Trophoblast cell (in vitro differentiated cells and primary cell): Measurements from ENCODE around the gene GALNS.
A peak's percentile ranks its signal among the peaks of the same experiment; 100 is the strongest.
"Not testable (repeated sequence)": the region's sequence is repeated elsewhere in the genome, so short reads cannot be mapped to it uniquely, and the experiment has no call there.

ENCODE experiments used
- DNase-seq, 2 donors: peaks; one replicate each; pipeline ENCODE4 v3.0.0-alpha.2; 2016
- H2AFZ ChIP-seq: 2 replicates; pipeline ENCODE4 v1.6.1; 2013; ENCODE audit warnings: low read length, moderate library complexity, mild to moderate bottlenecking; ENCODE audit not compliant: insufficient read depth, poor library complexity
- H2AK5ac ChIP-seq: 2 replicates; pipeline ENCODE4 v1.6.1; 2013; ENCODE audit warnings: mild to moderate bottlenecking, low read length
- H2BK120ac ChIP-seq: 2 replicates; pipeline ENCODE4 v1.6.1; 2013; ENCODE audit warnings: low read length, mild to moderate bottlenecking, moderate library complexity; ENCODE audit not compliant: insufficient read depth, poor library complexity
- H2BK12ac ChIP-seq: 2 replicates; pipeline ENCODE4 v1.6.1; 2013; ENCODE audit warnings: mild to moderate bottlenecking, low read length, moderate library complexity
- H2BK5ac ChIP-seq: 2 replicates; pipeline ENCODE4 v1.6.1; 2013; ENCODE audit warnings: low read length, low read depth, moderate library complexity, mild to moderate bottlenecking; ENCODE audit not compliant: poor library complexity
- H3K14ac ChIP-seq: 2 replicates; pipeline ENCODE4 v1.6.1; 2013; ENCODE audit warnings: mild to moderate bottlenecking, low read length
- H3K18ac ChIP-seq: 2 replicates; pipeline ENCODE4 v1.6.1; 2013; ENCODE audit warnings: mild to moderate bottlenecking, low read length
- H3K23ac ChIP-seq: 2 replicates; pipeline ENCODE4 v1.6.1; 2013; ENCODE audit warnings: low read length
- H3K27ac ChIP-seq: 2 replicates; pipeline ENCODE4 v1.5.1; 2013; ENCODE audit warnings: low read depth, mild to moderate bottlenecking, inconsistent platforms, low read length, moderate library complexity
- H3K27me3 ChIP-seq: 2 replicates; pipeline ENCODE4 v1.6.1; 2013; ENCODE audit warnings: inconsistent platforms, mild to moderate bottlenecking, low read length, moderate library complexity; ENCODE audit not compliant: insufficient read depth
- H3K36me3 ChIP-seq, 2 experiments: 1 replicate in 1 of 2; 2 replicates in 1 of 2; pipeline ENCODE4 v1.6.1; 2013; ENCODE audit warnings: low read length in 2 of 2, mild to moderate bottlenecking in 2 of 2, moderate library complexity in 1 of 2; ENCODE audit not compliant: insufficient read depth in 2 of 2, control insufficient read depth in 1 of 2
- H3K4ac ChIP-seq: 2 replicates; pipeline ENCODE4 v1.6.1; 2013; ENCODE audit warnings: low read depth, mild to moderate bottlenecking, low read length, moderate library complexity
- H3K4me1 ChIP-seq, 2 experiments: 1 replicate in 1 of 2; 2 replicates in 1 of 2; pipeline ENCODE4 v1.6.1; 2013; ENCODE audit warnings: low read length in 2 of 2, mild to moderate bottlenecking in 2 of 2, moderate library complexity in 1 of 2; ENCODE audit not compliant: insufficient read depth in 2 of 2, control insufficient read depth in 1 of 2
- H3K4me2 ChIP-seq: 2 replicates; pipeline ENCODE4 v1.6.1; 2013; ENCODE audit warnings: inconsistent platforms, mild to moderate bottlenecking, low read length, moderate library complexity
- H3K4me3 ChIP-seq: 2 replicates; pipeline ENCODE4 v1.5.1; 2013; ENCODE audit warnings: mild to moderate bottlenecking, low read depth, low read length, inconsistent platforms
- H3K79me1 ChIP-seq: one replicate; pipeline ENCODE4 v1.6.1; 2013; ENCODE audit warnings: low read length
- H3K79me2 ChIP-seq: 2 replicates; pipeline ENCODE4 v1.6.1; 2013; ENCODE audit warnings: low read length, mild to moderate bottlenecking; ENCODE audit not compliant: control insufficient read depth, insufficient read depth, poor library complexity
- H3K9ac ChIP-seq: 2 replicates; pipeline ENCODE4 v1.6.1; 2013; ENCODE audit warnings: mild to moderate bottlenecking, low read length
- H3K9me3 ChIP-seq: 2 replicates; pipeline ENCODE4 v1.6.1; 2013; ENCODE audit warnings: low read depth, mild to moderate bottlenecking, control low read depth, inconsistent platforms, low read length; ENCODE audit not compliant: insufficient read depth
- H4K12ac ChIP-seq: 2 replicates; pipeline ENCODE4 v1.6.1; 2013; ENCODE audit warnings: low read depth, mild to moderate bottlenecking, low read length, moderate library complexity
- H4K8ac ChIP-seq: 2 replicates; pipeline ENCODE4 v1.6.1; 2013; ENCODE audit warnings: low read depth, mild to moderate bottlenecking, low read length, moderate library complexity
- H4K91ac ChIP-seq: one replicate; pipeline ENCODE4 v1.6.1; 2013; ENCODE audit warnings: low read depth, mild to moderate bottlenecking, low read length, moderate library complexity
- WGBS: extraction: QIAGEN DNeasy Blood & Tissue Kit; methylation state at CpG from one replicate; pipeline ENCODE4 v1.1.7; 2013; ENCODE audit warnings: missing lambda C conversion rate; ENCODE audit not compliant: insufficient read length, insufficient coverage; ENCODE audit errors: extremely low coverage; 5-methylcytosine and 5-hydroxymethylcytosine counted together

Gene GALNS

GRCh38 chr16:88894681-88895300 lies 38.0 kb upstream of the GALNS start:
- no peak for DNase-seq
- H3K4me3 ChIP-seq, result peak overlapping the region; percentile 16
- H3K4me2 ChIP-seq, result no peak overlapping the region
- no peak overlapping the region for H3K18ac ChIP-seq
- H3K14ac ChIP-seq, result no peak overlapping the region
- no peak overlapping the region for H2BK120ac ChIP-seq
- no peak overlapping the region for H2AFZ ChIP-seq
- H2BK12ac ChIP-seq, result no peak overlapping the region
- H2BK5ac ChIP-seq, result no peak overlapping the region
- no peak overlapping the region for H3K23ac ChIP-seq
- H3K9me3 ChIP-seq, result peaks cover 10% of the 10 kb centered on the region
- H3K27me3 ChIP-seq, result no peaks in the 10 kb centered on the region
- no peak overlapping the region for H3K27ac ChIP-seq
- no peak overlapping the region for H4K12ac ChIP-seq
- H3K79me1 ChIP-seq, result no peaks in the 10 kb centered on the region
- no peak overlapping the region for H3K9ac ChIP-seq
- H2AK5ac ChIP-seq, result no peak overlapping the region
- H3K36me3 ChIP-seq, result no peaks in the 10 kb centered on the region
- H3K79me2 ChIP-seq, result no peaks in the 10 kb centered on the region
- WGBS, result no CpG with 5 or more reads among the region's 21 CpGs
- no peaks in the 10 kb centered on the region for H3K4me1 ChIP-seq
- H3K4ac ChIP-seq, result no peak overlapping the region
- H4K91ac ChIP-seq, result no peak overlapping the region
- H4K8ac ChIP-seq, result no peak overlapping the region

GRCh38 chr16:88894266-88894665 lies 37.5 kb upstream of the GALNS start:
- not testable (repeated sequence) for H3K79me2 ChIP-seq, H3K27ac ChIP-seq, H3K4me2 ChIP-seq

GRCh38 chr16:88893127-88893968 lies 36.6 kb upstream of the GALNS start:
- WGBS, result no CpG with 5 or more reads among the region's 19 CpGs

More at GRCh38 chr16:88894266-88894665, 37.5 kb upstream of the GALNS start:
- not testable (repeated sequence) for H3K9ac ChIP-seq, H3K27me3 ChIP-seq, H3K36me3 ChIP-seq, H2BK5ac ChIP-seq, H3K18ac ChIP-seq, H3K9me3 ChIP-seq, H2BK12ac ChIP-seq, H3K79me1 ChIP-seq, H2AK5ac ChIP-seq, H4K12ac ChIP-seq, H3K4me3 ChIP-seq, H3K23ac ChIP-seq, H2BK120ac ChIP-seq, H3K4me1 ChIP-seq, H4K8ac ChIP-seq, H3K14ac ChIP-seq, H2AFZ ChIP-seq, H3K4ac ChIP-seq, H4K91ac ChIP-seq, DNase-seq
- no CpG with 5 or more reads among the region's 6 CpGs for whole genome bisulfite sequencing

GRCh38 chr16:88892065-88892464 lies 35.3 kb upstream of the GALNS start:
- Histone ChIP-seq H3K79me1 (no peaks in the 10 kb centered on the region), H3K4me3 (no peak overlapping the region), H2BK12ac (no peak overlapping the region), H4K12ac (no peak overlapping the region), H3K36me3 (no peaks in the 10 kb centered on the region), H4K91ac (no peak overlapping the region), H3K79me2 (no peaks in the 10 kb centered on the region), H2AK5ac (no peak overlapping the region), H2BK120ac (no peak overlapping the region), H3K4me2 (no peak overlapping the region), H3K27ac (no peak overlapping the region), H3K18ac (no peak overlapping the region), H3K14ac (no peak overlapping the region), H3K4ac (no peak overlapping the region), H2BK5ac (no peak overlapping the region), H3K4me1 (no peaks in the 10 kb centered on the region), H3K9ac (no peak overlapping the region), H2AFZ (no peak overlapping the region), H4K8ac (no peak overlapping the region), H3K9me3 (peaks cover 12% of the 10 kb centered on the region), H3K27me3 (no peaks in the 10 kb centered on the region), H3K23ac (no peak overlapping the region)
- no CpG with 5 or more reads among the region's 20 CpGs for WGBS
- DNase-seq, result no peak

More at GRCh38 chr16:88893127-88893968, 36.6 kb upstream of the GALNS start:
- Histone ChIP-seq H4K91ac (no peak overlapping the region), H4K12ac (no peak overlapping the region), H3K36me3 (no peaks in the 10 kb centered on the region), H2BK12ac (no peak overlapping the region), H3K4me3 (no peak overlapping the region), H3K9me3 (peaks cover 12% of the 10 kb centered on the region), H3K27ac (no peak overlapping the region), H4K8ac (no peak overlapping the region), H2AK5ac (no peak overlapping the region), H3K18ac (no peak overlapping the region), H3K79me1 (no peaks in the 10 kb centered on the region), H2AFZ (no peak overlapping the region), H3K14ac (no peak overlapping the region), H2BK120ac (no peak overlapping the region), H3K4me2 (no peak overlapping the region), H3K4ac (no peak overlapping the region), H3K27me3 (no peaks in the 10 kb centered on the region), H3K9ac (no peak overlapping the region), H3K4me1 (no peaks in the 10 kb centered on the region), H3K23ac (no peak overlapping the region), H2BK5ac (no peak overlapping the region), H3K79me2 (no peaks in the 10 kb centered on the region)
- no peak for DNase-seq
